ENCODE data around the gene POLE4. TPM values are rescaled to one million over a fixed set of nuclear protein-coding genes. Genes with fewer than 3 reads are reported as not detected.

POLE4 gene
- total and polyA plus RNA-seq, 2 donors (not counting 1 experiment from before 2014, with no cell fraction given) = 23.3 to 53.3 TPM

- H3K27ac Mint-ChIP-seq = peak overlapping the region; percentile 64
- H3K27me3 Mint-ChIP-seq = no peaks in the 10 kb centered on the region
- no peak overlapping the region for H3K27ac ChIP-seq (ENCODE audit: low read length in 2 of 2)
- H3K4me2 ChIP-seq (replicated peaks; ENCODE audit: low read depth, low read length, poor library complexity, severe bottlenecking) = no peak overlapping the region
- peaks cover 1 to 19% (median 19%) of the 10 kb centered on the region in 3 donors for H3K9me3 ChIP-seq (ENCODE audit: control extremely low read depth in 1 of 3, control insufficient read depth in 2 of 3, insufficient read depth in 1 of 3, low read length in 2 of 3)
- peaks cover 76% of the 10 kb centered on the region for H3K4me1 Mint-ChIP-seq
- no peaks in the 10 kb centered on the region for H3K27me3 ChIP-seq (replicated peaks in 1 of 4; ENCODE audit: control extremely low read depth in 1 of 4, control insufficient read depth in 3 of 4, insufficient read depth in 4 of 4, low read length in 3 of 4)
- H4K20me1 ChIP-seq (ENCODE audit: control insufficient read depth, insufficient read depth, low read length, poor library complexity, severe bottlenecking) = no peaks in the 10 kb centered on the region
- ATAC-seq (ENCODE audit: low read depth) (no peak), DNase-seq (no peak)
- no peak overlapping the region for H3K4me3 ChIP-seq (ENCODE audit: control extremely low read depth in 1 of 5, extremely low read depth in 1 of 5, insufficient read depth in 1 of 5, low read depth in 2 of 5, low read length in 4 of 5)
- H2AFZ ChIP-seq (ENCODE audit: insufficient read depth, low read depth, low read length, poor library complexity, severe bottlenecking) = no peak overlapping the region
- H3K4me3 Mint-ChIP-seq = no peak overlapping the region
- H3K9ac ChIP-seq (ENCODE audit: low read length) = no peak overlapping the region
- CTCF ChIA-PET = no interaction called here
- peaks cover 9% of the 10 kb centered on the region in 2 donors for H3K4me1 ChIP-seq (ENCODE audit: control insufficient read depth in 2 of 2, insufficient read depth in 2 of 2, low read length in 2 of 2)
- peaks cover 22% of the 10 kb centered on the region for H3K9me3 Mint-ChIP-seq (ENCODE audit: insufficient read depth)
- H3K79me2 ChIP-seq (ENCODE audit: control insufficient read depth, insufficient read depth, low read length) = no peaks in the 10 kb centered on the region
- intact Hi-C loops (cut with micrococcal nuclease) = no loop called here
- WGBS (ENCODE audit: insufficient coverage) = 99% methylated on average over 8 of the region's 8 CpGs
- H3K36me3 ChIP-seq (replicated peaks in 1 of 2; ENCODE audit: control extremely low read depth in 1 of 2, control insufficient read depth in 1 of 2, extremely low read depth in 1 of 2, insufficient read depth in 2 of 2, low read length in 1 of 2) = no peaks in the 10 kb centered on the region
- TF ChIP-seq CTCF (IDR thresholded peaks at IDR 0.05) = no peak
- no peak for TF ChIP-seq EZH2 (IDR thresholded peaks at IDR 0.05; ENCODE audit: borderline replicate concordance, insufficient read depth, low read depth, low read length, poor library complexity, severe bottlenecking)
- POLR2A ChIA-PET = no interaction called here
These were observed 5.9 kb upstream of the POLE4 start for GRCh38 chr2:74952575-74952974.

- Histone ChIP-seq H3K4me1 (ENCODE audit: control insufficient read depth in 2 of 2, insufficient read depth in 2 of 2, low read length in 2 of 2) (peaks cover 9 to 16% of the 10 kb centered on the region in 2 donors), H3K36me3 (replicated peaks in 1 of 2; ENCODE audit: control extremely low read depth in 1 of 2, control insufficient read depth in 1 of 2, extremely low read depth in 1 of 2, insufficient read depth in 2 of 2, low read length in 1 of 2) (no peaks in the 10 kb centered on the region), H3K9ac (ENCODE audit: low read length) (no peak overlapping the region), H3K27ac (ENCODE audit: low read length in 2 of 2) (peak overlapping the region in 1 of 2 donors; percentile 8), H3K4me2 (replicated peaks; ENCODE audit: low read depth, low read length, poor library complexity, severe bottlenecking) (no peak overlapping the region), H3K9me3 (ENCODE audit: control extremely low read depth in 1 of 3, control insufficient read depth in 2 of 3, insufficient read depth in 1 of 3, low read length in 2 of 3) (peaks cover 1 to 21% (median 19%) of the 10 kb centered on the region in 3 donors), H3K79me2 (ENCODE audit: control insufficient read depth, insufficient read depth, low read length) (no peaks in the 10 kb centered on the region), H4K20me1 (ENCODE audit: control insufficient read depth, insufficient read depth, low read length, poor library complexity, severe bottlenecking) (no peaks in the 10 kb centered on the region), H3K27me3 (replicated peaks in 1 of 4; ENCODE audit: control extremely low read depth in 1 of 4, control insufficient read depth in 3 of 4, insufficient read depth in 4 of 4, low read length in 3 of 4) (no peaks in the 10 kb centered on the region), H3K4me3 (ENCODE audit: control extremely low read depth in 1 of 5, extremely low read depth in 1 of 5, insufficient read depth in 1 of 5, low read depth in 2 of 5, low read length in 4 of 5) (no peak overlapping the region), H2AFZ (ENCODE audit: insufficient read depth, low read depth, low read length, poor library complexity, severe bottlenecking) (peak overlapping the region; percentile 35)
- H3K4me3 Mint-ChIP-seq = peak overlapping the region; percentile 32
- H3K27me3 Mint-ChIP-seq = no peaks in the 10 kb centered on the region
- TF ChIP-seq EZH2 (IDR thresholded peaks at IDR 0.05; ENCODE audit: borderline replicate concordance, insufficient read depth, low read depth, low read length, poor library complexity, severe bottlenecking) = no peak
- TF ChIP-seq CTCF (IDR thresholded peaks at IDR 0.05) = no peak
- peaks cover 80% of the 10 kb centered on the region for H3K4me1 Mint-ChIP-seq
- ChIA-PET POLR2A (no interaction called here), CTCF (interaction anchor here (0.7 kb wide), 1 partner anchor 11 kb away, joined by 5 read pairs; no protein-coding TSS in a partner anchor)
- intact Hi-C loops (cut with micrococcal nuclease) = no loop called here
- 74% methylated on average over 9 of the region's 10 CpGs for WGBS (ENCODE audit: insufficient coverage)
- DNase-seq = no peak
- H3K9me3 Mint-ChIP-seq (ENCODE audit: insufficient read depth) = peaks cover 22% of the 10 kb centered on the region
- H3K27ac Mint-ChIP-seq = peak overlapping the region; percentile 54
- no peak for ATAC-seq (ENCODE audit: low read depth)
These were observed 4.5 kb upstream of the POLE4 start for GRCh38 chr2:74953796-74954499.

Measured in B cell (primary cell).